IPS DF 4.7 (cell line): ENCODE data around the gene RIN1.

Source experiments
- DNase-seq: peaks from one replicate; pipeline ENCODE4 v3.0.0-alpha.2; 2013; ENCODE audit warnings: low spot score; ENCODE audit errors: extremely low read depth

The RIN1 gene

DNA sequence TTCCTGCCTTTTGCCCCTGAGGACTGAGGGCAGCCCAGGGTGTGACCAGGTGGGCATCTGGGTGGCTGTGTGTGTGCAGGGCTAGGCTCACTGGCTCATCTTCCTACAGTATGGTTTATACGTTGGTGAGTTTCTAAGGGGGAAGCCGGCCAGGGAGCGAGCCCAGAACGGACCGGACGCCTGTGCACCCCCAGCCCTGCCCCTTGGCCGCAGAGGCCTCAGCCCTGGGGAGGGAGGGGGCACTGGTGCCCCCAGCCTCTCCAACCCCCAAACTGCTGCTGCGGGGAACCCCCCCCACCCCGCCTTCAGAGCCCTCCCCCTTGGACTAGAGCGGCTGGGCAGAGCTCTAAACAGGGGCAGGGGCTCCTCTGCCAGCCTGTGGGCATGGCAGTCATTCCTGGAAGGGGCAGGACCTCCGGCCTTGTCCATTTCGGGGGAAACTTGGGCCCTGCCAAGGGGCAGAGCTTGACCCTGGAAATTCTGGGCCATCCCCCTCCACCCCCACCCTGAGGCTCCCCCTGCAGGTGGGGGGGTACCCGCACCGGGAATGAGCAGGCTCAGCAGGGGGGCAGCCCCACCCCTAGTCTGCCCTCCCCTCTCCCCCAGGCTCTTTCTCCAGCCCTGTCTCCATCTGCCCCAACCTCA, 52.7 kb downstream of the RIN1 start:
- no peak for DNase-seq

GRCh38 chr11:66282468-66283455, 53.5 kb downstream of the RIN1 start:
- no peak for DNase-seq
